CD4-positive, alpha-beta T cell treated with Interleukin-17A for 4 hours (primary cell): ENCODE data around the gene SHROOM1.
"Not testable (repeated sequence)": the region's sequence is repeated elsewhere in the genome, so short reads cannot be mapped to it uniquely, and the experiment has no call there.

Source experiments
- DNase-seq: peaks from one replicate; pipeline ENCODE4 v3.0.0-alpha.2; 2020; ENCODE audit warnings: mixed read lengths

SHROOM1 gene

DNA sequence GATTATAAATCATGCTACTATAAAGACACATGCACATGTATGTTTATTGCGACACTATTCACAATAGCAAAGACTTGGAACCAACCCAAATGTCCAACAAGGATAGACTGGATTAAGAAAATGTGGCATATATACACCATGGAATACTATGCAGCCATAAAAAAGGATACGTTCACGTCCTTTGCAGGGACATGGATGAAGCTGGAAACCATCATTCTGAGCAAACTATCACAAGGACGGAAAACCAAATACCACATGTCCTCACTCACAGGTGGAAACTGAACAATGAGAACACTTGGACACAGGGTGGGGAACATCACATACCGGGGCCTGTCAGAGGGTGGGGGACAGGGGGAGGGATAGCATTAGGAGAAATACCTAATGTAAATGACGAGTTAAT, 24.6 kb downstream of the SHROOM1 start:
- DNase-seq: not testable (repeated sequence)

DNA sequence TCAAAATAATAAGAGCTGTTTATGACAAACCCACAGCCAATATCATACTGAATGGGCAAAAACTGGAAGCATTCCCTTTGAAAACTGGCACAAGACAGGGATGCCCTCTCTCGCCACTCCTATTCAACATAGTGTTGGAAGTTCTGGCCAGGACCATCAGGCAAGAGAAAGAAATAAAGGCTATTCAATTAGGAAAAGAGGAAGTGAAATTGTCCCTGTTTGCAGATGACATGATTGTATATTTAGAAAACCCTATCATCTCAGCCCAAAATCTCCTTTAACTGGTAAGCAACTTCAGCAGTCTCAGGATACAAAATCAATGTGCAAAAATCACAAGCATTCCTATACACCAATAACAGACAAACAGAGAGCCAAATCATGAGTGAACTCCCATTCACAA, 26.2 kb downstream of the SHROOM1 start:
- not testable (repeated sequence) for DNase-seq

DNA sequence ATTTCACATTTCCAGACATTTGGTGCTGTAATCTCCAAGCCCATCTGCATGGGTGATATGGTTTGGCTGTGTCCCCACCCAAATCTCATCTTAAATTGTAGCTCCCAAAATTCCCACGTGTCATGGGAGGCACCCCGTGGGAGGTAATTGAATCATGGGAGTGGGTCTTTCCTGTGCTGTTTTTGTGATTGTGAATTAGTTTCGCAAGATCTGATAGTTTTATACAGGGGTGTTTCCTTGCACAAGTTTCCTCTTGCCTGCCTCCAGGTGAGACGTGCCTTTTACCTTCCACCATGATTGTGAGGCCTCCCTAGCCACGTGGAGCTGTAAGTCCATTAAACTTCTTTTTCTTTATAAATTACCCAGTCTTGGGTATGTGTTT, 27.8 kb downstream of the SHROOM1 start:
- DNase-seq: not testable (repeated sequence)

DNA sequence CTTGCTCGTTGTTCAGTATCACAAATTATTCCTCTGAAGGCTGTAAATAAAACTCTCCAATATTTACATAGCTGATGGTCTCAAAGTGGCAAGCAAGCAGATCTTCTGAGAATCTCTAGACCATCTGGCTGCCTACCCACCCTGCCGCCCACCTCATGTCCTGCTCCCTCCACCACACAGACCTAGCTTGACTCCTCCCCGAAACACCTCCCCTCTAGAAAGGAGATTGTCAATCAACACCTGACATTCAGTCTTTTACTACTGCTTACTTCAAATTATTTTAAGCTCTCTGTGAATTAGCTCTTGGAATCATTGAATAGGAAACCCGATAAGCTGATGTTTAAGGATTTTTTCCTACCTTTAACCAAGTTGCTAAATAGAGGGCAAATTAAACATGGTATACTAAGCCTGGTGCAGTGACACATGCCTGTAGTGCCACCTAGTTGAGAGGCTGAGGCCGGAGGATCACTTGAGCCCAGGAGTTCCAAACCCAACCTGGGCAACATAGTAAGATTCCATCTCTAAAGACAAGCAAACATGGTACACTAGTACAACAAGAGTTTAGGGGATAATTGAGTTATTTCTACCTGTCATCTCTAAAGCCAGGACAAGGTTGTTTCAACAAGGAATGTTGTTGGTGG, 28.3 kb downstream of the SHROOM1 start:
- no peak for DNase-seq

DNA sequence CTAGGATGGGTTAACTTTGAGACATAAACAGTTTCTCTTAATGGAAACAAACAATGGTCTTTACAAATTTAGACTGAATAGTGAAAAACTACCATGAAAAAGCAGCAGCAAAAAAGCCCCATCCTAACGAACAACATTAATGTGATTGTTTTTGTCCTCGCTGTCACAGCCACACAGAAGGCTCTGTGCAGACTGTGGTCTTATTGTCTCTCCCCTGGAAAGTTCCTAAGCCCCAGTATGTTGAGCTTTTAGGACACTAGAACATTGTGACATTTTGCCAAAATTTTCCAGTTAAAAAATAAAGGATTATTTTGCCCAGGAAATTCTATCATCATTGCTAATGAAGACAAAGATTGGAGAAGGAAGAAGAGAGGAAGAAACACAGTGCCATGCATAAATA, 29.9 kb downstream of the SHROOM1 start:
- DNase-seq: no peak

DNA sequence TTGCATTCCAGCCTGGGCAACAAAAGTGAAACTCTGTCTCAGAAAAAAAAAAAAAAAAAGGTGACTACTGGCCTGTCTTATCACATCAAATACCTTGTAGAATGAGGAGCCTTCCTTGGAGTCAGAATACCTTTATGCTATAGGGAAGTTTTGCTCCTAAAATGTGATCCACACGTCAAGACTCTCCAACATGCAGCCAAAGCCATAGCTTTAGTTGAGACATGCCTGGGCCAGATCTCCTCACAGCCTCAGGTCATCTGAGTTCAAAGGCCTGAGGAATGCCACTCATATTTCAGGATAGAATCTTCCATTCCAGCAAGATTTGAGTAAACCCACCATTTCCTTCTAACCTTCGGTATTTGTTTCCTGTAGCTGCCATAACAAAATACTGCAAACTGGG, 31.1 kb downstream of the SHROOM1 start:
- DNase-seq: no peak

DNA sequence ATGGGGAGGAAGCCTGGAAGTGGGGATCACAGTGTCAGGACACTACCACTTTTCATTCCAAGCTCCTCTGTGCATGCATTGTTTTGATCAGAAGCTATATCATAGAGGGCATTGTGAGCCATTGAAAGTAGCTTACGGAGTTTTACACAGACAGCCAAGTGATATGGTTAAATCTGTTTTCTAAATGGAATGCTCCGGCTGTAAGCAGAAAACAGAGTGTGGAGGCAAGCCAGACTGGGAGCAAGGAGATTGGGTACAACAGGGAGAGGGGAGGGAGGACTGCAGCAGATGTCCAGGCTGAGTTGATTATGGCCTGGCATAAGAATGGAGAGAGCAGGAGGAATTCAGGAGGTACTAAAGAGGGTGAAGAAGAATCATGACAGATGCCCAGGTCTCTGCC, 32.8 kb downstream of the SHROOM1 start:
- no peak for DNase-seq

DNA sequence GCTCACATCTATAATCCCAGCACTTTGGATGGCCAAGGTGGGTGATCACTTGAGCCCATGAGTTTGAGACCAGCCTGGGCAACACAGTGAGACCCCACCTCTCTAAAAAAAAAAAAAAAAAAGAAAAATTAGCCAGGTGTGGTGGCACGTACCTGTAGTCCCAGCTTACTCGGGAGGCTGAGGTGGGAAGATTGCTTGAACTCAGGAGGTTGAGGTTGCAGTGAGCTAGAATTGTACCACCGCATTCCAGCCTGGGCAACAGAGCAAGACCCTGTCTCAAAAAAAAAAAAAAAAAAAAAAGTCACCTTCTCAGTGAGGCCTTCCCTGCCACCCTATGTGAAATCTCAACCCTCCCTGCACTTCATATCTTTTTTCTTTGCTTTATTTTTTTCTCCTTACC, 39.4 kb downstream of the SHROOM1 start:
- no peak for DNase-seq

DNA sequence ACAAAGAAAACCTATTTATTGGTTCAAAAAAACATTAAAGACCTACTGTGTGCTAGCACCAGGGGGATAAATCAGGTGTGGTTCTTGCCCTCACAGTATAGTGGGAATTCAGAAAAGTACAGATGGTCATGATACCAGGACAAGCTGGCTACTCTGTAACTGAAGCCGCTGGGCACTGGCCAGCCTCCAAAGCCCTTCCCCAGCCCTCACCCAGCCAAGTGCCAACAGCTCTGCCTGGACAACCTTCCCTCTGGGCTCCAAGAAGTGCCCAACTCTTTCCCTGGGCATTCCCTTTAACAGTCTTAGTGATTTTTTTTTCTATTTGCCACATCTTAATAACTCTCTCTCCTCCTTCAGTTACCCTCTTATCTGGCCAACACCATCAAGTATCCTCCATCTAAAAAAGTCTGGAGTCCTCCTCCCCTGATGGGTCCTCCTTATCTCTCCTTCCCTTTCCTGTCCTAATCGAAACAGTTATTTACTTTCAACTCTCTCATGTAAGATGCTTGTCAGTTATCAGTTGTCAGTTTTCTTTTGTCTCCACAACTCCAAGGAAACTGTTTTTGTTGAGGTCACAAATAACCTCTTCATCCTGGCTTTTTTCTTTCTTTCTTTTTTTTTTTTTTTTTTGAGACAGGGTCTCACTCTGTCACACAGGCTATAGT, 40.1 kb downstream of the SHROOM1 start:
- DNase-seq: no peak

DNA sequence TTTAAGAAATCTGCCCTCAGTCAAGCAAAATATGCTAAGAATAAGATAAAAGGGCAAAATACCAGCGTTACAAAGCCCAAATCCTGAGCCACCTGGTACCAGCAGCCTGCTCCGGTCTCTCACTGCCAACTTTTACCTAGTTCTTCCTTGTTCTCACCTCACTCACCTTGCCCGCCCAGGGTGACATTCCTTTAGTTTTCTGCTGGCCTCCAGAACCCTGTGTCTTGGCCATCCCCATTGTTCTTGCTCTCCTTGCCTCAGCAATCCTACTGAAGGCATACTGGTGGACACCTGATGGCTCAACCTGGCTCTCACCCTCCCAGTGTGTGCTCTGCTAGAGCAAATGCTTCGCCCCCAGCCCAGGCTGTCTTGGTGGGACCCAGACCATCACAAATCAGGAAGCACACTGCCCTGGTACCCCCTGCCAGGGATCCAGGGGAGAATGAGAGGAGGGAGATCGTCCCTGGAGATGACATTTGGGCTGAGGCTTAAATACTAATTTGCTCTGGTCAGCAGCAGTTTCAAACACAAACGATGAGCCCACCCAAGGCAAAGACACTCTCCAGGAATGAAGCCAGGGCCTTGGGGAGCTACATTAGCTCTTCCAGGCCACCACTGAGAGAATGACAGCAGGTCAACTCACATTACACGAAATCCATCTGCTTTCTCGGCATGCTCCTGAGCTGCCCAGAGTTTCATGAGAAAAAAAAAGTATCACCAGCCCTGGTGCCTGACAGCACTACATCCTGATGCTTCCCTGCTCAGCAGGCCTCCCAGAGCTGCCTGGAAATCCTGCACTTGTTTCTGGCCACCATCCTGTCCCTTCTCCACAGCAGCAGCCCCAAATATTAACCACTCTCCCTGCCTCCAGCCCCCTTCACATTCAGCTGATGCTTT, 41.2 kb downstream of the SHROOM1 start:
- DNase-seq: no peak

DNA sequence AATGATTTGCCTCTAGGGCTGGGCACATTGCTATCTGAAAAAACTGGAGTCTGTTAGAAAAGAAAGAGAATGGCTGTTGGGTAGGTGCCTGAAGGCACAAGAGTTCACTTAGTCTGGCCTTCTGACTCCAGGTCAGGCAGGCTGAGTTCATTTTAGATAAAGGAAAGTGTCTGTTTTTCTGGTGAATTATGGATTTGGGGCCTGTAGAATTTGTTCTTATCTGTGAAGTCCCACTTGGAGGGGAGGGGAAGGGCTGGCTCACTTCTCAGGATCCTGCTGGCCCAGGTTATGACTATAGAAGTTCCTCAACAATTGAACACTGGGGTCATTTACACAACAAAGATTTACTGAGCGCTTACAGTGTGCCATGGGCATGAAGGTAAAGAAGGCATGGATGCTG, 41.9 kb downstream of the SHROOM1 start:
- DNase-seq: no peak

DNA sequence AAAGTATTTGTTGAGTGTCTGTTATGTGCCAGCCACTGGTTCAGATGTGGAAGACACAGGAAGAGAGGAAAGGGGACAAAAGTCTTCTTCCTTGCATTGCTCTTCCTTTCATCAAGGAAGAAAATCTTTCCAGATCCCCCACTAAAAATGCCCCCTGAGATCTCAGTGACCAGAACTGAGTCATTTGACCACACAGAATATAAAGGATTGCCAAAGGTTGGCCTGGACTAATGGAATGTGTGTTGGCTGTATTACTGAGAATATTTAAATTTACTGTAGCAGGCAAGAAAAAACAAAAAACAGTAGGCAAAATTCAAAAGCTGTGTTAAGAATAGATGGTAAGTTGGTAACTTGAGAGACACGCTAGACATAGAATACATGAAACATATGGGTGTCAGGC, 43.4 kb downstream of the SHROOM1 start:
- no peak for DNase-seq

DNA sequence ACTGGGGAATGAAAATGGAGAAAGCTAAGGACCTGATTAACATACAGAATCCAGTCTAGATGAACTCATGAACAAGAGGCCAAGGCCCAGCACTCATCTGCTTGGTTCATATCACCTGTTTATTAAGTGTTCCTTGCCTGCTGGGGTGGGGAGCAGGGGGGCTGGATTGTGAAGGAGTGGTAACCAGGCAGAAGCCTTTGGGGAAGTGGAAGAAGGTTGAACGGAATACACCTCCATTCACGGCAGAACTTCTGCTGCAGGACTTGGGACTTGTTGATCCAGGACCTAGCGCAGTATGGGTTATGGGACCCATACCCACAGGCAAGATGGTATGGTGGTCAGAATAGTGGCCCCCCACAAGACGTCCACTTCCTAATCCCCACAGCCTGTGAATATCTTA, 44.6 kb downstream of the SHROOM1 start:
- DNase-seq: no peak

DNA sequence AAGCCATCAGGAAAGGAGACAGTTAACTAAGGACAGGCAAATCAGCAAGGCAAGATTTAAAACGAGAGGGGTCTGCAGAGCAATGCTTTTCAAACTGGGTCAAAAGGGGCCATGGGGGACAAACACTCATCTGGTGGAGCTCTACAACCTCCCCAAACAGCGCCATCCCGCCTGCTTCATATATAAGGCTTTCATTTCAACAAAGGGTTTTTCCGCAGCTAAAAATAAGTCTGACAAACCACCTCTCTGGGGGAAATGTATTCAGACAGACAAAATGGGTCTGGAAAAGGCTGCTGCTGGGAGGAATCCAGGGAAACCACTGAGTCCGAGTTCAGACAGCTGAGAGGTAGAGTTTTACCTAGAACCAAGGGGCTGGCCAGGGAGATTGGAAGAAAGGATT, 45.1 kb downstream of the SHROOM1 start:
- DNase-seq: no peak

DNA sequence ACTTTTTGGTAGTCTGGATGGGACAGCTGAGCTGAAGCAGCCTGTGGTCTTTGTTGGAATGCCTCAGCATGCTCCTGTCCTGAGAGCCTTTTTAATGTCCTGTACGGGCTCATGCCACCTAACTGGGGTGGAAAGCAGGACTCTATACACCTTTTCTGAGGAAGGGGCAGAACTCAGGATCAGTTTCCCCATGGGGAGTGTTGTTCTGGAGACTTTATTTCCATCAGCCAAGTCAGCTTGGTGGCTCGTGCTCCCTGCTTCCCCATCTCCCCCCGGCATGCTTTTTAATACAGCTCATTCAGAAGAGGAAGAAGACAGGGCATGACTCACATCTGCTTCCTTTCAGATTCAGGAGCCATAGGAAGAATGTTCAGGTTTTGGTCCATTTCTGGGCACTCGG, 48.3 kb downstream of the SHROOM1 start:
- DNase-seq: no peak

DNA sequence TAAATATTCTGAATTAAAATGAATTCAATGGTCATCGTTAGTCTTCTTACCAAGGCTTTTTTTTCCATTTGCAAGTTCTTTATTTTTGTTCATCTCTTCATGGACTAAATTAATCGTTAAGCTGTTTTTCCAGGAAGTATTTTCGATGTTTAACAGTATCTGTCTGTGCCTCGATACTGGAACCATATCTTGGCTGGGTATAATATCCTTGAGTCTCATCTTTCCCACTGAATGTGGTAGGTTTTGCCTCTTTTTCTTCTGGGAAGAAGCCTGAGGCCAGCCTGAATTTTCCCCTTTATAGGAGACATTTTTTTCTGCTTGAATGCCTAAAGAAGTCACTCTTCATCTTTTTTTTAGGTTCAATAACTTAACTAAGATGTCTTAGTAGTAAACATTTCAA, 49.4 kb downstream of the SHROOM1 start:
- no peak for DNase-seq

DNA sequence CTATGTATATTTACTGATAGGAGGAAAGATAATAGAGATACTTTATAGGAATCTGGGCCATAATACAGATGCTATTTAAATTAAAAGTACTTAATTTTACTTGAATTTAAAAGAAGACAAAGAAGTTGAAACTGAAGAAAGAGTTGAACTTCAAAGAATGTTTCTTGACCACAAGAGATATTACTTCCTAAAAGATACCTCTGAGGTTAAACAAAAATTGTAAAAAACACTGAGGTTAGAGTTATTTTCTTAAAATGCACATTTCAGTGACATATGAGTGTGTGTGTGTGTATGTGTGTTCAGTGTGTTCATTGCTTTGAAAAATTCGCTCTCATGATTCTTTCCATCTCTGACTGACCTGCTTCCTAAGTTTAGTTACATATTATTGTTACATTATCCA, 49.9 kb downstream of the SHROOM1 start:
- DNase-seq: no peak

DNA sequence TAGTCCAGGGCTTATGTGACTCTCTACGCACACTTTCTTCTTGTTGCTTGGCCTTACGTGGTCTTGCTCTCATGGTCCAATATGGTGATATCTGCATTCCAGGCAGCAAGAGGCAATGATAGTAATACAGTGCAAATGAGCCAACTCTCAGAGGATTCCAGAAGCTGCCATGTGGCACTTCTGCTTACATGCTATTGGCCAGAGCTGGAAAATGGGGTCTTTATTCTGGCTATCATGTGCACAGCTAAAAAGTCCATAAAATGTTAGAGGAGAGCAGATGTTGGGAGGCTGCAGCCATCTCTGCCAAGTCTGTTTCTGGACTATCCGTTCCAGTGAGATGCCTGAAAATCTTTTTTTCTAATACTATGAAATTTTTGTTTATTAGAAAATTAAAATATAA, 50.5 kb downstream of the SHROOM1 start:
- no peak for DNase-seq

DNA sequence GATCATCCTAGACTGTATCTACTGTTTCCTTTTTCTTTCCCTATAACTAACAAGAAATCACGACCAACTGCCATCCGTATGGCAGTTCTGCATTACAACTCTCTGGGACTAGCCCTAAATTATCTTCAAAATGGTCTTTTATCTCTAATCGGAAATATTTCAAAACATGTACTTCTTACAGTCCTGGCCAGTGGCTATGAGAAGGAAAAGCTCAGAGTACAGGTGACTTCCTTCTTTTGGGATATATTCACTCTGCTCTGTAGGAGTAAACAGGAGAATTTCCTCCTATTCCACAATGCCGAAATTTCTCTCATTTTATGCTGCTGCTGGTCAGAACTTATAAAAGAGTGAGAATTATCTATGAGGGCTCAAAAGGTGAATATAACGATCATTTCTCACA, 51.6 kb downstream of the SHROOM1 start:
- no peak for DNase-seq

DNA sequence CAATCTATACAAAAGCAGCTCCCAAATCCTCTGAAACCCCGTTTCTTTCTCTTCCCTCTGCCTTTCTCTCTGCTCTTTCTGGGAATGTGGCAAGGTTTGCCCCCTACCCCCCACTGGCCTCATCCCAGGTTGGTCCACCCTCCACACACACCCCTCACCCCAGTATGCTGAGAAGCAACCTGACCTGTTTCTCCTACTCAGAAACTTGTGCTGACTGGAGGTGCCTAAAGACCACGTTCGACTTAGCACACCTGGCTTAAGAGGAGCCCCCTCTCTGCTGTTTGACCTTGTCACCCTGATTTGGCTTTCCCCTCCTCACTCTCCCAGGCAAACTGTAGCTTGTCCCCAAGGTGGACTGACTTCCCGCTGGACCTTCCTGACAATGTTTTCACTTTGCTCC, 52.3 kb downstream of the SHROOM1 start:
- no peak for DNase-seq

DNA sequence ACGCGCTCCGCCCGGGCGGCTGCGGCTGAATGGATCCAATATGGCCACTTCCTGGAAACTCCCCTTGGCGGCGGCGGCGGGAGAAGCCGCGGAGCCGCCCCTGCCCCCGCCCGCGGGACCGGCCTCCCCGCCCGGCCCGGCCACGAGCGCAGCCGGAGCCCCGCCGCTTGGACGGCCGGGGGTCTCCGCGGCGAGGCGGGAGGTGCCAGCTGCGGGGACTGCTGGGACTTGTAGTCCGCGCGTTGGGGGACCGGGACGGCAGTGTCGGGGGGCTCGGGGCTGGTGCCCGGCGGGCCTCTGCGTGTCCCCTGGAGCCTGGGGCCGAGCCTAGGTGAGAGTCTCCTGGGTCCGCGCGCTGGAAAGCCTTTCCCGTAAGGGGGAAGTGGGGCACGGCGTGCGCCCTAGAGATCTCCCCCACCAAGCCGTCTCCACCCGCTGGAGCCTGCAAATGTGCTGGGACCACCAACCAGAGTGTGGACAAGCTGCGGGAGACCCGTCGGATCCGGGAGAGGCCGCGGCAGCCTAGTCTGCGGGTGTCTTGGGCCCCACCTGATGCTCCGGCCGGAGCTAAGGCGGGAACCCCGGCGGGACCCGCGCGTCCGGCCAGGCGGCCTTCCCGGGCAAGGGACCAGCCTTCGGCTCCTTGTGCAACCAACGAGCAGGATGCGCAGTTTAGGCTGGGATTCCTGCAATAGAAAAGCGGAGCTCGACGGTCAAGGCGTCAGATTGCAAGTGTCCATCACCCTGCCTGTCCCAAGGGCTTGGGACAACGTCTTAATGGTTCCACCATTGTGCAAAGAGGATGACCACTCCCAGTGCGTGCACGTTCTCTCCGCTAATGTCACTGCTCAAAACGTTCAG, 53.0 kb downstream of the SHROOM1 start, which contains the start of gene SEPTIN8:
TSS of gene SEPTIN8 (minus strand) at position 31 of the 861 bp plus-strand sequence. CDS start 102 bp downstream, outside the sequence.
- peak; percentile 46 for DNase-seq

DNA sequence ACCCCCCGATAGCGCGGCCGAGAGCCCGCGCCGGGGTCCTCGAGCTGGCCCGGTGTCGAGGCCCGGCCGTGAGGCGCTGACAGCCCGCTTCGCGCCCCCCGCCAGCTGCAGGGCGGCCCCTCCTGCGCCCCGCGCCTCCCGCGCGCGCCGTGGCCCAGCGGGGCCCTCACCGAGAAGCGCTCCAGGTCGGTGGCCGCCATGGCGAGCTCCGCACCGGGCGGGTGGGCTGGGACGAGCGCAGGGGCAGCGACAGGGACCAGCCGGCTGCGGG, 53.6 kb downstream of the SHROOM1 start:
- DNase-seq: no peak
